CD14-positive monocyte (primary cell): Measurements from ENCODE around the gene CCDC13. TPM values are rescaled to one million over a fixed set of nuclear protein-coding genes. Genes with fewer than 3 reads are reported as not detected.

Experiments used
- DNase-seq, 3 donors: peaks; one replicate each; pipeline ENCODE4 v3.0.0-alpha.2; 2011 to 2022
- H2AFZ ChIP-seq: 2 replicates; pipeline ENCODE4 v1.6.0; 2012; ENCODE audit warnings: mild to moderate bottlenecking, low read depth, low read length, inconsistent platforms; ENCODE audit not compliant: insufficient read depth, poor library complexity, severe bottlenecking
- H3K27ac ChIP-seq, 2 donors: 1 replicate in 1 of 2; 2 replicates in 1 of 2; pipeline ENCODE4 v1.5.1; 2012 to 2013; ENCODE audit warnings: low read length in 2 of 2, control low read depth in 1 of 2, inconsistent platforms in 1 of 2, low read depth in 1 of 2, mild to moderate bottlenecking in 1 of 2
- H3K27me3 ChIP-seq, 2 donors: one replicate each; pipeline versions ENCODE4 v1.6.0 to v1.6.1; 2011 to 2013; ENCODE audit warnings: low read length in 2 of 2; ENCODE audit not compliant: control insufficient read depth in 2 of 2, insufficient read depth in 2 of 2
- H3K36me3 ChIP-seq, 2 donors: replicated peaks in 1 of 2; 1 replicate in 1 of 2; 2 replicates in 1 of 2; pipeline versions ENCODE4 v1.5.1 to v1.6.1; 2012 to 2013; ENCODE audit warnings: low read length in 2 of 2, control low read depth in 1 of 2, inconsistent platforms in 1 of 2, mild to moderate bottlenecking in 1 of 2; ENCODE audit not compliant: insufficient read depth in 2 of 2, control insufficient read depth in 1 of 2
- H3K4me1 ChIP-seq, 2 donors: 1 replicate in 1 of 2; 2 replicates in 1 of 2; pipeline versions ENCODE4 v1.5.1 to v1.6.1; 2012 to 2013; ENCODE audit warnings: low read length in 2 of 2, control low read depth in 1 of 2, inconsistent platforms in 1 of 2, mild to moderate bottlenecking in 1 of 2, moderate library complexity in 1 of 2; ENCODE audit not compliant: insufficient read depth in 2 of 2, control insufficient read depth in 1 of 2
- H3K4me2 ChIP-seq: replicated peaks from 2 replicates; pipeline ENCODE3; 2012; ENCODE audit warnings: low read length, moderate library complexity, mild to moderate bottlenecking; ENCODE audit not compliant: poor library complexity, severe bottlenecking; ENCODE audit errors: extremely low read depth
- H3K4me3 ChIP-seq, 3 experiments: fragments of 200-600 bp in 1 of 3; sonication (generic) in 1 of 3; replicated peaks in 1 of 3; 1 replicate in 2 of 3; 2 replicates in 1 of 3; pipeline ENCODE4 v1.5.1; 2011 to 2013; ENCODE audit warnings: low read length in 3 of 3, mild to moderate bottlenecking in 3 of 3, control low read depth in 2 of 3, low read depth in 2 of 3, inconsistent platforms in 1 of 3, moderate library complexity in 1 of 3
- H3K79me2 ChIP-seq: 2 replicates; pipeline ENCODE4 v1.6.0; 2012; ENCODE audit warnings: mild to moderate bottlenecking, control low read depth, inconsistent platforms, low read length, moderate library complexity; ENCODE audit not compliant: insufficient read depth
- H3K9ac ChIP-seq: 2 replicates; pipeline ENCODE4 v1.6.0; 2017; ENCODE audit warnings: low read length, mild to moderate bottlenecking; ENCODE audit not compliant: insufficient read depth, poor library complexity, severe bottlenecking
- H3K9me3 ChIP-seq, 2 donors: replicated peaks in 1 of 2; 1 replicate in 1 of 2; 2 replicates in 1 of 2; pipeline versions ENCODE4 v1.5.1 to v1.6.1; 2012 to 2013; ENCODE audit warnings: low read length in 2 of 2, control low read depth in 1 of 2; ENCODE audit not compliant: control insufficient read depth in 1 of 2, insufficient read depth in 1 of 2
- H4K20me1 ChIP-seq: 2 replicates; pipeline ENCODE4 v1.6.0; 2012; ENCODE audit warnings: mild to moderate bottlenecking, low read length, control low read depth, moderate library complexity; ENCODE audit not compliant: insufficient read depth
- H3K27ac Mint-ChIP-seq, 7 donors: one replicate each; pipeline ENCODE4 v1.8.0; 2020; ENCODE audit warnings: mild to moderate bottlenecking in 7 of 7, mixed read lengths in 7 of 7, moderate library complexity in 6 of 7, inconsistent platforms in 2 of 7
- H3K27me3 Mint-ChIP-seq, 3 donors: one replicate each; pipeline ENCODE4 v1.8.0; 2021 to 2022; ENCODE audit warnings: low read depth in 3 of 3, mild to moderate bottlenecking in 3 of 3, mixed read lengths in 3 of 3, moderate library complexity in 3 of 3, inconsistent platforms in 1 of 3
- H3K36me3 Mint-ChIP-seq, 2 donors: one replicate each; pipeline ENCODE4 v1.8.0; 2020; ENCODE audit warnings: mixed read lengths in 2 of 2, inconsistent platforms in 1 of 2, mild to moderate bottlenecking in 1 of 2
- H3K4me1 Mint-ChIP-seq: one replicate; pipeline ENCODE4 v1.8.0; 2020; ENCODE audit warnings: mild to moderate bottlenecking, mixed read lengths
- H3K4me3 Mint-ChIP-seq, 2 donors: one replicate each; pipeline ENCODE4 v1.8.0; 2020; ENCODE audit warnings: mild to moderate bottlenecking in 2 of 2, mixed read lengths in 2 of 2, moderate library complexity in 1 of 2
- H3K9me3 Mint-ChIP-seq, 7 donors: one replicate each; pipeline ENCODE4 v1.8.0; 2020 to 2022; ENCODE audit warnings: mixed read lengths in 7 of 7, mild to moderate bottlenecking in 6 of 7, moderate library complexity in 6 of 7, inconsistent platforms in 2 of 7
- WGBS: methylation state at CpG from one replicate; pipeline ENCODE4 v1.1.5; 2013; ENCODE audit warnings: missing lambda C conversion rate; ENCODE audit not compliant: insufficient coverage; 5-methylcytosine and 5-hydroxymethylcytosine counted together
- intact Hi-C, 2 donors: fragments of 100-400 bp; cut with micrococcal nuclease; formaldehyde crosslinking; loops; one replicate each; pipeline versions ENCODE4 v1.15.0 to v1.15.1; 2023
- polyA plus RNA-seq, 3 donors: library from polyadenylated mRNA; depleted of rRNA in 1 of 3; unstranded in 2 of 3; stranded (reverse) in 1 of 3; fragments of 300-500 nt in 2 of 3; fragments of >200 nt in 1 of 3; fragmentation: Illumina TruSeq in 2 of 3; gene quantifications; 1 replicate in 2 of 3; 2 replicates in 1 of 3; pipeline ENCODE4 v1.2.3, GENCODE V29; 2012 to 2021
- TF ChIP-seq, protein P1 (sequence below): fragments of 200-600 bp; IDR thresholded peaks from one replicate; pipeline ENCODE4 v1.8.0; 2022; ENCODE audit warnings: antibody characterized with exemption, mild to moderate bottlenecking

The CCDC13 gene
- polyA plus RNA-seq, 3 donors = 0.97 to 2.4 (median 1.8) TPM

DNA sequence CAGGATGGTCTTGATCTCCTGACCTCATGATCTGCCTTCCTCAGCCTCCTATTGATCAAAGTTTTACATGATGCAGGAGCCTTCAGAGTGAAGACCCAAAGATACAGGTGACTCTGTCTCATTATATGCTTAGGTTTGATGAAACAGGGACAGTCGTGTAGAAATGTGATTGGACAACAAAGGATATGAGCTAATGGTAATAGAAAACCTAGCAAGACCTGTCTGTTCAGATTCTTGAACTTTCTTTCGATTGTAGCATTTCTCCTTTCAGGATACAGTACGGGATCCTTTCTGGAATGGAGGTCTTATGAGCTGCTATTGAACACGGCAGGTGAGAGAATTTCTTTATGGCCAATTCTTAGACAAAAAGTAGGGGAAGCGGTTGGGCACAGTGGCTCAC is 36.1 kb upstream of the CCDC13 start, which contains the start of gene ACKR2:
Gene ACKR2, plus strand, starts transcription at position 244 of the 400 bp plus-strand sequence. CDS start 55,058 bp downstream, outside the sequence.
- no peak for DNase-seq
- no peak within 1 kb of the TSS for H3K27ac ChIP-seq
- 100% methylated on average over 5 of the region's 5 CpGs for WGBS
- H3K9me3 ChIP-seq = no peaks in the 10 kb centered on the region
- peaks cover 14 to 19% of the 10 kb centered on the region in 2 donors for H3K4me1 ChIP-seq
- peaks cover under 1% of the 10 kb centered on the region for H3K79me2 ChIP-seq
- intact Hi-C loops = loop anchor here in 1 of 2 donors (10.0 kb wide), 1 partner anchor 204 kb away; the partner anchor contains the start of gene NKTR
- H3K9ac ChIP-seq = no peak within 1 kb of the TSS
- TF ChIP-seq, protein P1, sequence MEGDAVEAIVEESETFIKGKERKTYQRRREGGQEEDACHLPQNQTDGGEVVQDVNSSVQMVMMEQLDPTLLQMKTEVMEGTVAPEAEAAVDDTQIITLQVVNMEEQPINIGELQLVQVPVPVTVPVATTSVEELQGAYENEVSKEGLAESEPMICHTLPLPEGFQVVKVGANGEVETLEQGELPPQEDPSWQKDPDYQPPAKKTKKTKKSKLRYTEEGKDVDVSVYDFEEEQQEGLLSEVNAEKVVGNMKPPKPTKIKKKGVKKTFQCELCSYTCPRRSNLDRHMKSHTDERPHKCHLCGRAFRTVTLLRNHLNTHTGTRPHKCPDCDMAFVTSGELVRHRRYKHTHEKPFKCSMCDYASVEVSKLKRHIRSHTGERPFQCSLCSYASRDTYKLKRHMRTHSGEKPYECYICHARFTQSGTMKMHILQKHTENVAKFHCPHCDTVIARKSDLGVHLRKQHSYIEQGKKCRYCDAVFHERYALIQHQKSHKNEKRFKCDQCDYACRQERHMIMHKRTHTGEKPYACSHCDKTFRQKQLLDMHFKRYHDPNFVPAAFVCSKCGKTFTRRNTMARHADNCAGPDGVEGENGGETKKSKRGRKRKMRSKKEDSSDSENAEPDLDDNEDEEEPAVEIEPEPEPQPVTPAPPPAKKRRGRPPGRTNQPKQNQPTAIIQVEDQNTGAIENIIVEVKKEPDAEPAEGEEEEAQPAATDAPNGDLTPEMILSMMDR = no peak
- no peak within 1 kb of the TSS for H3K4me2 ChIP-seq
- H2AFZ ChIP-seq = no peak within 1 kb of the TSS
- H3K4me3 ChIP-seq = no peak within 1 kb of the TSS
- no peak within 1 kb of the TSS for H3K4me3 Mint-ChIP-seq
- H3K27me3 ChIP-seq = peaks cover 2 to 18% of the 10 kb centered on the region in 2 donors
- no peaks in the 10 kb centered on the region for H3K36me3 Mint-ChIP-seq
- H3K36me3 ChIP-seq = no peaks in the 10 kb centered on the region
- no peaks in the 10 kb centered on the region for H4K20me1 ChIP-seq
- H3K4me1 Mint-ChIP-seq = peaks cover 20% of the 10 kb centered on the region
- H3K27ac Mint-ChIP-seq = no peak within 1 kb of the TSS
- peaks cover 0 to 3% (median 0%) of the 10 kb centered on the region in 7 donors for H3K9me3 Mint-ChIP-seq
- peaks cover 14 to 35% (median 19%) of the 10 kb centered on the region in 3 donors for H3K27me3 Mint-ChIP-seq

- peaks cover 0 to 2% of the 10 kb centered on the region in 2 donors for H3K36me3 Mint-ChIP-seq
- H3K4me1 Mint-ChIP-seq = peaks cover 31% of the 10 kb centered on the region
- Histone ChIP-seq H3K27ac (no peak overlapping the region), H2AFZ (no peak overlapping the region), H3K79me2 (peaks cover 13% of the 10 kb centered on the region), H3K36me3 (no peaks in the 10 kb centered on the region), H4K20me1 (no peaks in the 10 kb centered on the region), H3K9me3 (no peaks in the 10 kb centered on the region), H3K9ac (no peak overlapping the region), H3K4me1 (peaks cover 22 to 29% of the 10 kb centered on the region in 2 donors), H3K27me3 (peaks cover 2 to 18% of the 10 kb centered on the region in 2 donors), H3K4me3 (no peak overlapping the region), H3K4me2 (no peak overlapping the region)
- H3K9me3 Mint-ChIP-seq = peaks cover 0 to 3% (median 0%) of the 10 kb centered on the region in 7 donors
- H3K27me3 Mint-ChIP-seq = peaks cover 14 to 35% (median 19%) of the 10 kb centered on the region in 3 donors
- no peak for DNase-seq
- TF ChIP-seq, protein P1 = no peak
- H3K4me3 Mint-ChIP-seq = no peak overlapping the region
- intact Hi-C loops = loop anchor here in 1 of 2 donors (10.0 kb wide), 1 partner anchor 203 kb away; the partner anchor contains the start of gene NKTR
- no peak overlapping the region for H3K27ac Mint-ChIP-seq
- WGBS = no CpG with 5 or more reads among the region's 4 CpGs
Measured at GRCh38 chr3:42807929-42808328, 34.9 kb upstream of the CCDC13 start.
